GM19238 (cell line): ENCODE data around the gene STARD9.
A peak's percentile ranks its signal among the peaks of the same experiment; 100 is the strongest.
"Not testable (repeated sequence)": the region's sequence is repeated elsewhere in the genome, so short reads cannot be mapped to it uniquely, and the experiment has no call there.

Experiments used
- DNase-seq: peaks from one replicate; pipeline ENCODE4 v3.0.0; 2011; ENCODE audit warnings: low spot score; ENCODE audit not compliant: insufficient read length

STARD9 gene

DNA sequence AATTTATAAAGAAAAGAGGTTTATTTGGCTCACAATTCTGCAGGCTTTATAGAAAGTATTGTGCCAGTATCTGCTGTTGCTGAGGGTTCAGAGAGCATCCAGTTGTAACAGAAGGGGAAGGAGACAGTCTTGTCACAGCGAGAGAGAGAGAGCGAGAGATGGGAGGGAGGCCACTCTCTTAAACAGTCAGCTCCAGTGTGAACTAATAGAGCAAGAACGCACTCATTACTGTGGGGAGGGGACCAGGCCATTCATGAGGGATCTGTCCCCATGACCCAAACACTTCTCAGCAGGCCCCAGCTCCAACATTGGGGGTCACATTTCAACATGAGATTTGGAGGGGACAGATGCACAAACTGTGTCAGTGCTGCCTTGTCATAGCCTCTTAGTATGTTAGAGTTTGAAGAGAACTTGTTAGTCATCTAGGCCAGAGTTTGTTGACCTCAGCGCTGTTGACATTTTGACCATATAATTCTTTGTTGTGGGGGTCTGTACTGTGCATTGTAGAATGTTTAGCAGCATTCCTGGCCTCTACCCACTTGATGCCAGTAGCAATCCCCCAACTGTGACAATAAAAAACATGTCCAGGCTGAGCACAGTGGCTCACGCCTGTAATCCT lies 15.3 kb downstream of the STARD9 start:
- DNase-seq: no peak

DNA sequence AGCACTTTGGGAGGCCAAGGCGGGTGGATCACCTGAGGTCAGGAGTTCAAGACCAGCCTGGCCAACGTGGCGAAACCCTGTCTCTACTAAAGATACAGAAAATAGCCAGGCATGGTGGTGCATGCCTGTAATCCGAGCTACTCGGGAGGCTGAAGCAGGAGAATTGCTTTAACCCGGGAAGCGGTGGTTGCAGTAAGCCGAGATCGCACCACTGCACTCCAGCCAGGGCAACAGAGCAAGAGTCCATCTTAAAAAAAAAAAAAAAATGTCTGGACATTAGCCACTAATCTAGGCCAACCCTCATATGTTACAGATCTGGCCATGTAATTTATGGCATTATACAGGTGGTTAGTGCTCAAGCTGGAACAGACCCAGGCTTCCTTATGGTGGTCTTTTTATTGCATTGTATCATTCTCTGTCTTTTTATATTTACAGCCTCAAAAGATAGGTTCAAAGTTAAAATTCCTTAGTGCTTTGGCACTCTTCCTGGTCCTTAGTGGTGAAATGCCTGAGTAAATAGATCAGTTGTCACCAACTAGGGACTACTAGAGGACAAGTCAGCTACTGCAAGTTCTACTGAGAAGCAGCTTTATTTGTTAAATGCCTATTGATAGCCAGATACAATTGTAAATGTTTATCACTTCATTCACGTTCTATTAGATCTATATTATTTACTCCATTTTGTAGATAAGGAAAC lies 16.0 kb downstream of the STARD9 start:
- no peak for DNase-seq

DNA sequence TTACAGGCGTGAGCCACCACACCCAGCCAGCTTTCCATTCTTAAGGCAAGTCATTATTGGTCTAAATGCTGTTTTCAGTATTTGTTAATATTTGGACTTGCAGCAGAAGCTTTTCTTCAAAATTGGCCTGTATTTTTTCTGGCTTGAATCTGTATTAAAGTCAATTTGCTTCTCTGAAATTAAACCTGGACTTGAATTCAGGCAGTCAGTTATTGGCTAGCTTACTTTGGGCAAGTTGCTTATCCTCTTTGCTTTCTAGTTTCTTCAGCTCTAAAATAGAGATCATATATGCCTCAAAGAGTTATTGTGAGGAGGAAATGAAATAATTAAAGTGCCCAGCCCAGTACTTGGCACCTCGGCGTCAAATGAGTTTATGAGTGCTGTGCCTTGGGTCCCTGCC lies 17.3 kb downstream of the STARD9 start:
- DNase-seq: no peak

DNA sequence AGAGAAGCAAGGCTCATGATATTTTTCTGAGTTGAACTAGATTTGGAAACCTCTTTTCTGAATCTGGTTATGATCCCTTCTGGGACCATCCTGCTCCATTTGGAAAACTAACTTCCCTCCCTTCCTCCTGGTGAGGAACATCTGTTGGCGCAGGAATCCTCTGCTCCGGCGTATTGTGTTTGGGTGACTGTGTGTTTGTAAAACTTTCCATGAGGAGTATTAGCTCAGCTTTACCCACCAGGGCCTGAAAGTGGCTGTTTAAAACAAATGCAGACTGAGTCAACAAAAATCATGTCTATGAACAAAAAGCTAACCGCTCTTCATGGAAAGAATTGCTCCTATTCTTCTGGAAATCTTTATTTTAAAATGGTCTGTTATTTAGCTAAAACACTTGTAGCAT lies 17.7 kb downstream of the STARD9 start:
- no peak for DNase-seq

DNA sequence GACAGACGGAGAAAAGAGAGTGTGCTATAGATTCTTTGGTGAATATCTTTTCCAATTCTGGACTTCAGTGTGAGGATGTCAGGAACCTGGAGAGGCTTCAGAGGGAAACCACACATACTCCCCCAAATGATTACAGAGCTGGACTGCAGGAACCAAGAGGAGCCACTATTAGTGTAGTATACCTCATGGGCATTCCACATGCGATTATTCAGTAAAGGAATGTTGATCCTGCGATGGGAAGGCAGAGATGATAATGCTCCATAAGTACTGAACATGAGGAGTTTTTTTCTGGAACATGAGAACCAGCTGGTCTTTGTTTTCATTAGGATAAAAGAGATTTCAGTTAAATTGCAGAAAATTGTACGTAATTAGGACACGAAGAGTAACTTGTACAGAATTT lies 18.7 kb downstream of the STARD9 start:
- no peak for DNase-seq

DNA sequence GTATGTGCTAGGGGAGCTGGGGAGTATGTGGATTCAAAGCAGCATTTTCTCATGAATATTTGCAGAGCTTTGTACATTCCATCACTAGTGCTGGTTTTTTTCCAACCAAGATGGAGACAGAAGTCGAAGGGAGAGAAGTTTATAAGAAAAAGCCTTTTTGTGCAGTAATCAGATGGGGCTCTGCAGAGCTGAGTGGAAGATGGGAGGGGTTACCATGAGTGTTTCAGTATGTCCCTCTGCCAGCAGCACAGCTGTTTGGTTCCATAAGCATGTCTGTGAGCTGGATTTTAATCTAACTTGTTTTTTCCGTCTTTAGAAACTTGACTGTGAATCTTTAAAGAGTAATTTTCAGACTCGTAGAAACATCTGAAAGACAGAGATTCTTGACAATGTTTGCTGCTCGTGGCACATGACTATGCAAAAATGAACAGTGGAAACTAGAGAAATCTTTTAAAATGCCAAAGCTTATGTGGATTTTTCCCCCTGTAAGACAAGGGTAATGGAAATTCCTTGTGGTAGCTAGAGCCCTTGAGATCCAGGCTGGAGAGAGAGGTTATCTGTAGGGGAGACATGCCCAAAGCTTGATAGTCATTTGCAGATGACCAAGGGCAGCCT lies 20.3 kb downstream of the STARD9 start:
- DNase-seq: no peak

DNA sequence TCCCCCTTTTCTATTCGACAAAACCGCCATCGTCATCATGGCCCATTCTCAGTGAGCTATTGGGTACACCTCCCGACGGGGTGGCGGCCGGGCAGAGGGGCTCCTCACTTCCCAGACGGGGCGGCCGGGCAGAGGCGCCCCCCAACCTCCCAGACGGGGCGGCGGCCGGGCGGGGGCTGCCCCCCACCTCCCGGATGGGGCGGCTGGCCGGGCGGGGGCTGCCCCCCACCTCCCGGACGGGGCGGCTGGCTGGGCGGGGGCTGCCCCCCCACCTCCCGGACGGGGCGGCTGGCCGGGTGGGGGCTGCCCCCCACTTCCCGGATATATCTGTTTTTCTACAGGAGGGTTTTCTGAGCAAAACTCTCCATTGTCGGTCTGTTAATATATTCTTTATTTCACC lies 25.9 kb downstream of the STARD9 start:
- DNase-seq: not testable (repeated sequence)

DNA sequence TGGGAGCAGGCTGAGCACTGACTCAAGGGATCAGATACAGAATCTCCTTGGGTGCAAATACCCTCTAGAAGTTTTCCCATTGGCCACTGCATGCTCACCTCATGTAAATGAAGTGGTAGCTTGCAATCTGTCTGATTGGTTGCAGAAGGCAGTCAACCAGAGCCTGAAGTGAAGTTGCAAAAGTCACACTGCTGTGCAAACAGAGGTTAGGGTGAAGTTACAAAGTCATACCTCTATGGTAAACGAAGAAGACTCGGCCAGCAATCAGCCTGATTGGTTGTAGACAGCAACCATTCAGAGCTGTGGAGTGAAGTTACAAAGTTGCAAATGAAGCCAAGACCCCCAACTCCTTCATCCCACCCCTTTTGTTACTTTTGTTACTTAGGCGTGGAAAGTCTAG lies 27.1 kb downstream of the STARD9 start:
- no peak for DNase-seq

DNA sequence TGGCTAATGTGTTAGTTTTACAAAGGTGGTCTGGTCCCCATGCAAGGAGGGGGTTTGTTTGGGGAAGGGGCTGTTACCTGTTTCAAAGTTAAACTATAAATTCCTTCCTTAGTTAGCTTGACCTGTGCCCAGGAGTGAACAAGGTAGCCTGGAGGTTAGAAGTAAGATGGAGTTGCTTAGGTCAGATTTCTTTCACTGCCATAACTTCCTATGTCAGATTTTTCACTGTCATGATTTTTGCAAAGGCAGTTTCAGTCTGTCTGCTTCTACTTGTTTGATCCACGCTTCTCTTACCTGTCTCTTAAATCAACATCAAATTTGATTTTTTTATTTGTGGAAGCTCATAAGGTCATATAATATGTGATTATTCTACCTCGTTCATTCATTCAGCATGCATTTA lies 28.6 kb downstream of the STARD9 start:
- no peak for DNase-seq

DNA sequence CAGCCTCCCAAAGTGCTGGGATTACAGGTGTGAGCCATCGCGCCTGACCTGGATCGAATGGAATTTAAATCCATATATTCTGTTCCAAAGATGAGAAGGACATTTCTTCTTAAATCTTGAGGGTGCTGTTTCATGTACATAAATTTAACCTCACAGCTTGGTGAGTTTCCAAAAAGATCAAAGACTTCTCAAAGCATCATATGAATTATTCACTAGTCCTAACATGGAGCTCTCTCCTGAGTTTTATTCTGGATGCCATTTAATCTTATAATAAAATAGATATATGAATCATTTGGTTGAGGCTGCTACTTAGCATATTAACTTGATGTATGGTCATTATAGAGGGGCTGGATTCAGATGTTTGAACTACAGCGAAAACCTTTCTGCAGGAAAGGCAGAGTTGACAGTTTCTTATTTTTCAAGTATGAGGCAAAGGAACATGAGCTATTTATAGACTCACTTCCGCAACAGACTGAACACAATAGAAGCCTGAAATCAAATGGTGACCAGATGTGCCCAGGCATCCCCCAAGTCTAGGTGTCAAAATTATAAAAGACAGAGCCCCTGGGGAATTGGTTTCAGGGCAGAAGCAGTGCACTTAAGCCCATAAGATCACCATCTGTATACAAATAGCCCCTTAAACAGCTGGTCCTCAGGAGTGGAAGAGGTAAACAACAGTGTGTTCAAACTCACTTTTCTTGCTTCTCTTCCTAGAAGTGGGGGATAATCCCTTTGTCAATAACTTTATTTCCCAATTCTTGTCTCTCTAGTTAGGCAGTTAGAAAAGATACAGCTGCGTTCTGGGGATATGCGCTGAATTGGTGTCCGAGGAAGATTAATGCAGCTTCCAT lies 29.7 kb downstream of the STARD9 start:
- peak; percentile 21 for DNase-seq

DNA sequence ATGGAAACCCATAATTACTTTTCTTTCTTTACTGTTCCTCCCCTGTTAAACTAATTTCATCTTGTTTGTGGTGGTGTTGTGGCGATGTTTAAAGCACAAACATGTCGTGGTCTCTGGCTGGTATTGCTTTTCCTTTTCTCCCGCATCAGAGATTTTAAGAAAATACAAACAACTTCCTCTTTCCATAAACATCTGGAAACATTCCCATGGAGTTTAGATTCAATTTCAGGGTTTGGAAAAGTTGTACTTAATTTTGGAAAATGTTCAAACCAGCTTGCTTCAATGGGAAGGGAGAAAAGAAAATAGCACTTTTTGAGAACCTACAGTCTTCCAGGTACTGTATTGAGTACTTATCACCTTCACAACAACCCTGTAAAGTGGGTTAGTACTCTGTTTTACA lies 30.4 kb downstream of the STARD9 start:
- no peak for DNase-seq

DNA sequence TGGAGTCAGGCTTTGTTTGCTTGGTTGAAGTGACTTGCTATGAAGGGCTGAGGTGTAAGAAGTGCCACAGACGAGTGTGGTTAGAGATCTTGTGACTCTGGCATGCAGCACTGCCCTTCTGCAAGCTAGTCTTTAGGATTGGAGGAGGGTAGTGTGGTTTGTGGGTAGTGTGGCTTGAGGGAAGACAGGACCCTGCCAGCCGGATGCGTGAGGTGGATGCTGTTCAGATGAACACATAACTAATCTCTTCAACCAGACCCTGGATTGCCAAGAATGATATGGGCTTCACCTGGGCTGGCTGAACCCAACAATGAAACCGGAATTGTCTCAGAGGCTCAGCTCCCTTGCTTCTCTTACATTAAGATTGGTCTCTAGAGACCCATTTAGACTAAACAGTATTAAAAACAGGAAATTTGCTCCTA lies 32.7 kb downstream of the STARD9 start:
- peak; percentile 25 for DNase-seq

DNA sequence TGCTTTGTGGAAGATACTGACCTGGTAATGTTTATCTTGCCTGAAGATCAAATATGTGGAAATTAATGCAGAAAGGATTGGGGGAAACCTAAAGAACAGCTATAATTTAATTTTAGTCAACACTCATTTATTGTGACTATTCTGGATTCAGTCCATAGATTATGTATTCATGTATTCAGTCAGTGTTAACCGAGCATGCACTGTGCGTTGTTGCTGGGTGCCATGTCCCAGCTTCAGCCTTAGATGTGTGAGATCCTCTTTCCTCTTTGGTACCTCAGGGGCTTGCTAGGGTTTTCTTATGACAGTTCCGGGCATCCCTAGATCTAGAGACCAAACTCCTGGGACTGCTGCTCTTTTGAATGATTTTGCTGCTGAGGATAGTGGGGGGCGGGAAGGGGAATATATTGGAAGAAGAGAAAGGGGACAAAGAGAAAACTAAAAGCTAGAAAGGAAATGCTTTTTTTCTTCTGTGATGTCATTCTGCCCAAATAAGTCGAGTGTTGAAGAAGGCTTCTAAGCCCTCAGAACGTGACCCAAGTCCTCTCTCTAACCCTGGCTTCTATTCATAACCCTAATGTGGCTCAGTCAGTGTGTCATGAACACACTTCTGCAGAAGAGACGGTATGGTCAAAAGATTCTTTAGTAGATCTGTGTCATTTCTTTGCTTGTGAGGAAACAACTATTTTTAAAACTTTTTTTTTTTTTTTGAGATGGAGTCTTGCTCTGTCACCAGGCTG lies 33.5 kb downstream of the STARD9 start:
- no peak for DNase-seq

DNA sequence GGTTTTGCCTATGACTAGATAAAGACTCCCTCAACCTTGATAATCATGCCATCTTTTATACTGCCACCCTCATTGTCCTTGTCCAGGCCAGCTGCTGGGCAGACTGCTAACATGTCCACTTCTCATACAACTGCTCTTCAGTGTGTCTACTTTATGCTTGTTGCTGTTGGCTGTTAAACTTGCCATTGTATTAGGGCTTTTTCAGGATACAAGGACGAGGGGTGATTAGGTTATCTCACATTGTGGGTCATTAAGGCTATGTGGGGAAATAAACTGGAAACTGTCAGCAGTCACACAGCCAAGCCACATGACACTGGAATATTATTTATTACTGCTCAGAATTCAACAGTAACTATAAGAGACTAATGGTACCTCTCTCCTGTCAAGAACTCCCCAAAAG lies 36.1 kb downstream of the STARD9 start:
- no peak for DNase-seq

DNA sequence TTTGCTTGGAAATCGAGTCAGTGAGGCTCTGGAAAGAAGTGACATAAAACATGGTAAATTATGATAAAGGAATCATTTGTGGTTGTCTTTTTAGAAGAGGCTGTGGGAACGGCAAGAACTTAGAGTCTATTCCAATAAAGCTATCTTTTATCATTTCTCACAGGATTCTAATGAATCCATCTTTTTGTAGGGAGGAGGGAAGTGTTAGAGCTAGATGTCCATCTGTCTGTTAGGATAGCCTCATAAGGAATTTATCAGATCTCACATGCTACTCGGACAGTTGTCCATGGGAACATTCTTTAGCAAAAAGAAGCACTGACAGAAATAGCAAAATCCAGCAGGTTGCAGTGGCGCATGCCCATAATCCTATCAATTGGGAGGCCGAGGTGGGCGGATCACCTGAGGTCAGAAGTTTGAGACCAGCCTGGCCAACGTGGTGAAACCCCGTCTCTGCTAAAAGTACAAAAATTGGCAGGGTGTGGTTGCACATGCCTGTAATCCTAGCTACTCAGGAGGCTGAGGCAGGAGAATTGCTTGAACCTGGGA lies 37.0 kb downstream of the STARD9 start:
- no peak for DNase-seq

DNA sequence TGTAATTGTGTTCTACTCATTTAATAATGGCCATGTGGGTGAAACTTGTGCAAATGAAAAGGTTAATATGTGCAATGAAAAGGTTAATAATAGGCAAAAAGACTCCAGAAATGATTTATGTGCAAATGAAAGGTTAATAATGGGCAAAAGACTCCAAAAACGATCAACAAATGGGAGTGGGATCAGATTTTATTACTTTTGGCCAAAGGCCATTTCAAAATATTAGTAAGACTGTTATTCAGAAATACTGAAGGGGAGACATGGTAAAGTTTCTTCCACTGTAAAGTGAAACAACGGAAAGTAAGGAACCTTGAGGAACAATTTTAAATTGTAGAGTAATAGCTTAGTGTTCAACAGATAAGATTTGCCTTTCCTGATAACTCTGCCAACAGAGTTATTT lies 40.7 kb downstream of the STARD9 start:
- no peak for DNase-seq

DNA sequence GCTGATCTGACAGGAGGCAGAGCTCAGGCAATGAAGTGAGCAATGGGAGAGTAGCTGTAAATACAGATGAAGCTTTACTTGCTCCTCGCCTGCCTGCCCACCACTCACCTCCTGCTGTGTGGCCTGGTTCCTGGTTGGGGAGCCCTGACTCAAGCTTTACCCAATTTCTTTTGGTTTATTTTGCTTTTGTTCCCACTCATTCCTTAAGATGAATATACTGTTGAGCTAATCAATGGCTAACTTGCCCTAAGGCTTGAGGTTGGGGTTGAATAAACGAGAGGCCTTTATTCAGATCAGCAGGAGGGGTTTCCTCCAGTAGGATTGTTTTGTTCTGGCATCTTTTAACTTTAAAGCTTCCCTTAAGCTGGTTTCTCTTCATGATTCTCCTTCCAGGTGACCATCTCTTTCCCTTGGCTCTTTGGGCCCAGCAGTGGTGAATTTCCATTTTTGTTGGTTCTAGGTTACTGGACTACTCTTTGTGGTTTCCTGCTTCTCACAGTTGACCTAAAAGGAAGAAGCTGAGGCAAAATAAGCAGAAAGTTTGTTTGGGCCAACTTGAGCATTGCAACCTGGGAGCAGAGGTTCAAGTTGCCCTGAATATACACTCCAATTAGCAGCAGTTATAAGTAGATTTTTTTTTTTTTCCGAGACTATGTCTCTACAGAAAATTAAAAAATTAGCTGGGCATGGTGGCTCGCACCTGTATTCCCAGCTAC lies 44.4 kb downstream of the STARD9 start:
- DNase-seq: no peak

DNA sequence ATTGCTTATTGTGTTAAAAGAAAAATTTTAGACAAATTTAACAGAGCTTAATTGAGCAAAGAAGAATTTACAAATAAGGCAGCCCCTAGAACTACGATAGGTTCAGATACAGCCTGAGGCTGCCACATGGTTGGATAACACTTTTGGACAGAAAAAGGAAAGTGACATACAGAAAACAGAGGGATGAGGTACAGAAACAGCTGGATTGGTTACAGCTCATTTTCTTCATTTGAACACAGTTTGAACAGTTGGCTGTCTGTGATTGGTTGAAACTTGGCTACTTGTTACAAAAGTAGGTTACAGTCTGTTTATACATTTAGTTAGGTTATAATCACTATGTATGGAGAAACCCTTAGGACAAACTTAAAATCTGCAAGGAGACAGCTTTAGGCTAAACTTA lies 46.0 kb downstream of the STARD9 start:
- no peak for DNase-seq

DNA sequence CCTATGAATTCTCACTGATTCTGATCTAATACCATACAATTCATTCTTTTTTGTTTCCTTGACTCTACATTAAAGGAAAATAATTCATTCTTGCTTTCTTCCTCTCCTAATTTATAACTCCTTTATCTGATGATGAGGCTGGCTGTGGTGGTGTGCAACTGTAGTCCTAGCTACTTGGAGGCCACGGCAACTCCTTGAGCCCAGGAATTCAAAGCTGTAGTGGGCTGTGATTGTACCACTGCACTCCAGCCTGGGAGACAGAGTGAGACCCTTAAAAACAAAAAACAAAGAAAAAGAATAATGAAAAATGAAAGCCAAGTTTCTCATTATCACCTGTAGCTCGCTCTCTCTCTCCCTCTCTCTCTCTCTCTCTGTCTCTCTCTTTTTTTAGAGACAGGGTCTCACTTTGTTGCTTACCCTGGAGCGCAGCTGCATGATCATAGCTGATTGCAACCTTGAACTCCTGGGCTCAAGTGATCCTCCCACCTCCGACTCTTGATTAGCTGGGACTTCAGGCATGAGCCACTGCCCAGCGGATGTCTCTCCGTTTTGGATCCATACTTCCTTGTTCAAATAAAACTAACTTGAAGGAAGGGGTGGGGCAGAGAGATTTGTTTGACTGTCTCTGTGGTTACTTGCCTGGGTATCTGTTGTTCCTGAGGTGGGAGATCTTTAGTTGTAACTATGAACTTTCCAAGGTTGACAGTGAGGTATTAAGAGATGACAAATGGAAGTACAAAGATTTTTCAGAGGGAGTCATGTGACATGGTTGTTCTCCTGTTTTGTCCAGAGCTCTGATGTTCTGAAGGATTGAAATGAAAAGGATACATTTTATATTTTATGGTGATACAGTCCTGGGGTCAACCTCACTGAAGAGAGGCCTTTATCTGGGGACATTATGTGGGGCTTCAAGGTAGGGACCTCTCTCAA lies 46.9 kb downstream of the STARD9 start:
- DNase-seq: no peak
